GM18907 (cell line): ENCODE data around the gene GLB1L3.

Experiments
- ATAC-seq: cut with Tn5 transposase; IDR thresholded peaks from one replicate; pipeline ENCODE4 v1.9.1; 2021; ENCODE audit warnings: mild to moderate bottlenecking, moderate library complexity; ENCODE audit not compliant: unreplicated experiment

Gene GLB1L3, protein sequence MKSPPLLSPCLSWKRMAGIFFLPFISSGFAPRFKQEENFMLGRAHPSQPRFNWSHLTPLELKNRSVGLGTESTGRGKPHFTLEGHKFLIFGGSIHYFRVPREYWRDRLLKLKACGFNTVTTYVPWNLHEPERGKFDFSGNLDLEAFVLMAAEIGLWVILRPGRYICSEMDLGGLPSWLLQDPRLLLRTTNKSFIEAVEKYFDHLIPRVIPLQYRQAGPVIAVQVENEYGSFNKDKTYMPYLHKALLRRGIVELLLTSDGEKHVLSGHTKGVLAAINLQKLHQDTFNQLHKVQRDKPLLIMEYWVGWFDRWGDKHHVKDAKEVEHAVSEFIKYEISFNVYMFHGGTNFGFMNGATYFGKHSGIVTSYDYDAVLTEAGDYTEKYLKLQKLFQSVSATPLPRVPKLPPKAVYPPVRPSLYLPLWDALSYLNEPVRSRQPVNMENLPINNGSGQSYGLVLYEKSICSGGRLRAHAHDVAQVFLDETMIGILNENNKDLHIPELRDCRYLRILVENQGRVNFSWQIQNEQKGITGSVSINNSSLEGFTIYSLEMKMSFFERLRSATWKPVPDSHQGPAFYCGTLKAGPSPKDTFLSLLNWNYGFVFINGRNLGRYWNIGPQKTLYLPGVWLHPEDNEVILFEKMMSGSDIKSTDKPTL

DNA sequence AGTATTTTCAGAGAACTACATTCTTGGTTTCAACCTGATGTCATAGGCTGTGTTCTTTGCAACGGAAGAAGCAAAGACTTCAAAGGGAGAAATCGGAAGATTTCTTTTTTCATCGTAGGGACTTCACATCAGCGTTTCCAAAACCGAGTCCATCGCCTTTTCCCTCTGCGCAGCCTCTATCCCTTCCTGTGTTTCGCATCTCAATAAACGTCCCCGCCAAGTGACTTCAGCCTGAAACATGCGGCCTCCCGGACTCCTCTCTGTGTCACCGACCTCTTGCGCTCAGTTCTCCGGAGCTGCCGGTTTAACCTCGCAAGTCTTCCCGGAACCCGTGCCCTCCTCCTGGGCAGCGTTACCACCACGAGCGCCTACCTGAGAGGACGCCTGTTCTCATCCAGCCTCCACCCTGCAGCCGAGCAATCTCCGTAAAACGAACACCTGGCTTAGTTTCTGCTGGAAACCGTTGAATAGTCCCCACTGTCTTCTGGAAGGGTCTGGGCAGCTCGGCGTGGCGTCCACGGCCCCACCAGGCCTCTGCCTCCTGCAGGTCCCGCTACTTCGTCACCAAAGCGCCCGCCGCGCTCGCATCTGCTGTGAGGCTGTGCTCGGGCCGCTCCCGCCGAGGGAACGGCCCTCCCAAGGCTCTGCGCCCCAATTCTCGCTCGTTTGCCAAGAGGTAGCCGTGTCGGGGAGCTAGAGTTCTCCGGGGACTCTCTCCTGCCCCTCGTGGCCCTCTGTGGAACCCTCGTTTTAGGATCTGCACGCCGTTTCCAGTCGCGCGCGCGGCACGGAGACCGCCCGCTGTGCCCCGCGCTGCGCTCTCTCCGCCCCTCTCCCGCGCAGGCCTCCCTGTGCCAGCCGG, at the start of gene GLB1L3:
Gene GLB1L3, plus strand, starts transcription at position 846 of the 862 bp plus-strand sequence. CDS start 362 bp downstream, outside the sequence.
- peak; percentile 71 for ATAC-seq

GRCh38 chr11:134226806-134227325, 49.3 kb upstream of the GLB1L3 start:
- ATAC-seq = no peak

GRCh38 chr11:134228625-134229024, 47.6 kb upstream of the GLB1L3 start:
- ATAC-seq = peak; percentile 63

- ATAC-seq = no peak
Observed at GRCh38 chr11:134229126-134229790, 46.9 kb upstream of the GLB1L3 start.

GRCh38 chr11:134230339-134230738, 45.8 kb upstream of the GLB1L3 start:
- ATAC-seq = no peak

- no peak for ATAC-seq
Observed at GRCh38 chr11:134231958-134232659, 44.1 kb upstream of the GLB1L3 start.

GRCh38 chr11:134233729-134234179, 42.4 kb upstream of the GLB1L3 start:
- no peak for ATAC-seq

- ATAC-seq = no peak
Observed at GRCh38 chr11:134235399-134235798, 40.8 kb upstream of the GLB1L3 start.

- ATAC-seq = no peak
Observed at GRCh38 chr11:134236834-134237556, 39.2 kb upstream of the GLB1L3 start.

DNA sequence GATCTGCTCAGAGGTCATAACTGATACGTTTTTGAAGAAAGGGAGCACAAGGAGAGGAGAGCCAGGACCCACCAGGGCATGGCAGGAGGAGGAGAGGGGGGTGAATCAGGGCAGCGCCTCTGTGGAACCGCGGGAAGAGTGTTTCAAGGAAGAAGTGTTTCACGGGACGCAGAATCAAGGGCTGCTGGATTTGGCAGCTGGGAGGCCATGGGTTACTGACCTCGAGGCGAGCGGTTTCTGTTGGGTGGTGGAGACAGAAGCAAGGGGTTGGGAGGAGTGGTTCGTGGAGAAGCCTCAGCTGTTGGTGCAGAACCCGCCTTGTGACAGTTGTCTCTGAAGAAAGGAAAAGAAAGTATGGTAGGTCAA, 38.6 kb upstream of the GLB1L3 start:
- ATAC-seq = no peak

GRCh38 chr11:134238956-134239355, 37.2 kb upstream of the GLB1L3 start:
- ATAC-seq = no peak

DNA sequence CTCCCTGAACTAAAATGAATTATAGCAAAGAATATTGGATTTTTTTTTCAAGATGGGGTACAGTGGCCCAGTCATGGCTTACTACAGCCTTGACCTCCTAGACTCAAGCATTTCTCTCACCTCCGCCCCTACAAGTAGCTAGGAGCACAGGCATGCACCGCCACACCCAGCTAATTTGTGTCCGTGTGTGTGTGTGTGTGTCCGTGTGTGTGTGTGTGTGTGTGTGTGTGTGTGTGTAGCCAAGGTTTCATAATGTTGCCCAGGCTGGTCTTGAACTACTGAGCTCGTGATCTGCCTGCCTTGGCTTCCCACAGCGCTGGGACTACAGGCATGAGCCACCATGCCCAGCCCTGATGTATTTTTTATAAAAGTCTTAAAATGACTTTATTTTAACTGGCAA, 35.6 kb upstream of the GLB1L3 start:
- no peak for ATAC-seq

DNA sequence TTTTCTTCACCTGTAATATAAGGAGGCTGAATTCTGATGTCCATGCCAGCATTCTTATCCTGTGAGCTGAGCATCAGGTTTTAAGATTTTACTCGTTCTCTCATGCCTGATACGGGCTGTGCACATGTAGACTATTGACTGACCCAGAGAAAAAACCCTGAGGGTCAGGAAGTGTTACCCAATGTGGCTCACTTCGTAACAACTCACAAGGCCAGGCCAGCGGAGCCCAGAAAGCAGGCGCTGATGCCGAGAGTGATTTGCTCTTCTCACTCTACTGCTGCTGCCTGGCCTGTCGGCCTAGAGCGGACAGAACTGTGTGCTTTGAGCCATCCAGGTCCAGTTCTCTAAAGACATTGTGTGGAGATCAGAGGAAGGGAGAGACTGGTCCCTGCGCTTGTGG, 33.8 kb upstream of the GLB1L3 start:
- no peak for ATAC-seq

GRCh38 chr11:134243913-134244312, 32.3 kb upstream of the GLB1L3 start:
- ATAC-seq = no peak

GRCh38 chr11:134244593-134244992, 31.6 kb upstream of the GLB1L3 start:
- peak; percentile 79 for ATAC-seq

DNA sequence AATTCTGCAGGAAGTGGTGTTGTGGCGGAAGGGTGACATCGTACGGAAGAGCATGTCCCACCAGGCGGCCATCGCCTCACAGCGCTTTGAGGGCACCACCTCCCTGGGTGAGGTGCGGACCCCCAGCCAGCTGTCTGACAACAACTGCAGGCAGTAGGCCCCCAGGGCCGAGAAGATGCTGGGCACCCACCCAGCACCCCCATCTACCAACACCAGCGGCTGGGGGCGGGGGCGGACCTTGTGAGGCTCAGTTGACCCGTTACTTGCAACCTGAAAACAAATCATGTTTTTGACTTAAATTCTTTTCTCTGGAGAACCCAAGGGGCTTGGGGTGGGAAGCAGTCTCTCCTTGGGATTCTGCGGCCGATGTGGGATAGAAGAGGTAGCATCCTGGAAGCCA, 30.7 kb upstream of the GLB1L3 start:
- ATAC-seq = no peak

- ATAC-seq = no peak
Observed at GRCh38 chr11:134246100-134246499, 30.1 kb upstream of the GLB1L3 start.

DNA sequence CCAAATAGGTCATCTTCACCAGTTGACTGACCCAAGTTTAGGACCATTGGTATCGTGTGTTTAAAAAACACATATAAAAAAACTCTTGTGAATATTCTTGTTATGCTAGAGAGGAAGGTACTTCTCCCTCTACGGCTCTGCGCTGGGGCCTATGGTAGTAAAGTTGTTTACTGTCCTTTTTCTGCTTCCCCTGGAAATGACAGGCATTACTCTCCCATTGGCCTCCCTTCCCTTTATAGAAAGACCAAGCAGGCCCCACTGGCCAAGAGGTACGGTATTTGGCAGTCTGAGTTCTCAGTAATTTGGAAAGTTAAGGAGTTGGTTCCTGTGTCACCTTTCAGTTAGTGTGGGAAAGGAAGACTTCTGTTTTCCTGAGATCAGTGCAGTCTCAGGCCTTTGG, 29.5 kb upstream of the GLB1L3 start:
- no peak for ATAC-seq

- ATAC-seq = no peak
Observed at GRCh38 chr11:134248910-134249480, 27.2 kb upstream of the GLB1L3 start.
